D721Med (cell line): ENCODE results near the gene LRMDA.

Experiments used
- DNase-seq: peaks from one replicate; pipeline ENCODE4 v3.0.0; 2011; ENCODE audit warnings: low spot score; ENCODE audit not compliant: insufficient read length
- FAIRE-seq: peaks from 2 replicates; lab custom pipeline; 2011; peaks lifted over from hg19 to GRCh38; lab: Jason Lieb, UNC
- CTCF ChIP-seq: IDR thresholded peaks from 2 replicates; pipeline ENCODE4 v1.5.1; 2012; ENCODE audit warnings: mild to moderate bottlenecking, control low read depth; ENCODE audit not compliant: insufficient read depth; ENCODE audit errors: missing control alignments

Gene LRMDA

GRCh38 chr10:76296957-76297356, 865.5 kb downstream of the LRMDA start:
- DNase-seq (no peak), FAIRE-seq (no peak)
- TF ChIP-seq CTCF: no peak

DNA sequence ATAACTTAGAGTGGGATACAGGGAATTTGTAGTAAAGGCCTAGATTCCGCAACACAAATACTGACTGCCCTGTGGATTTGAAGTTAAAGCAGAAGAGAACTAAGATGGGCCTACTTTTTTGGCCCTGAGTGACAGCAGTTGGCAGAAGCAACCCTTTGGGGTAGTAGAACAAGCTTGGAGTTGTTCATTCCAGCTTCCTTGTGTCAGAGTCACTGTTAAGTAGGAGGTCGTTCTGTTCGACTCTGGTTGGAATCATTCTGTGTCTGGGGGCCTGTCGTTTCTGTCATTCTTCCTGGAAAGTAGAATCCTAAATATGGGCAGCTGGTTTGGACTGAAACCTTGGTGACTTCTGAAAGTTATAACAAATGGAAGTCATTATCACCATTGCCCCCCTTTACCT, 865.9 kb downstream of the LRMDA start:
- no peak for FAIRE-seq

DNA sequence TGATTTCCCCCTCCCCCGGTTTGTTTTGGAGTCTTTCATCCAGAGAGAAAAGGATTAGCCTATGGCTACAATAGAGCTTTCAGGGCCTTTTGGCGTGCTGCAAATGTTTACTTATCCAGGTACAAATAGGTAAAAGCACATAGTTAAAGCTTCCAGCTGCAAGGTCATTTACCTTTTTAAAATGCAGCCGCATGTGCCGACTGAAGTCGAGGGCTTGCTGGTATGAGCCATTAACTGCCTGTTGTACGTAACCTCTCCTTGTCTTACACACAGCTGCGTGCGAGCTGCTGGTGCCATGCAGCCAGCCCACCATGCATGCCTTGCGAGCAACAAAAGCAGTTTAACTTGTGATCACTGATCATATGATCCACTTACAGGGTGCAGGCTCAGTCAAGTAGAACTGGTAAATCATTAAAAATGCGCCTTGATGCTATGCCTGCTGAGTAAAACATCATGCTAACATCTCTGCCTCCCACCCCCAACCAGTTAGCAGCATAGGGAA, 866.4 kb downstream of the LRMDA start:
- DNase-seq: no peak
- no peak for TF ChIP-seq CTCF
- FAIRE-seq: no peak

More for the DNA sequence above, 865.9 kb downstream of the LRMDA start:
- no peak for TF ChIP-seq CTCF
- DNase-seq: no peak

DNA sequence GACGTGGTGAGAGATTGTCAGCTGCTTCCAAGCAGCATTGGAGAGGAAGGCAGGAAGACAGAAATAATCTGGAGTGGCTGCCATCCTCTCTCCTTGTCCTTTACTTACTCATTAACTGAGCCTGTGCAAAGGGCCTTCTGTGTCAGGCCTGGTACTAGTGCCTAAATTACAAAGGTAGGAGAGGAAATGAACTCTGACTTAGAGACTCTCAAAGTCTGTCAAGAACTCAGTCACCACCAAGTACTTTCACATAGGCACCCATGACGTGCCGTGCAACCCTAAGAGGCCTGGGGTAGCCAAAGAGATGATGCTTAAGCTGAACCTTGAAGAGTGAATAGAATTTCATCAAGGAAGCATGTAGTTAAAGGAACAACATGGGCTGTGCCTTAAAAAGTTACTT, 866.9 kb downstream of the LRMDA start:
- TF ChIP-seq CTCF: no peak
- FAIRE-seq: no peak
- DNase-seq: no peak

DNA sequence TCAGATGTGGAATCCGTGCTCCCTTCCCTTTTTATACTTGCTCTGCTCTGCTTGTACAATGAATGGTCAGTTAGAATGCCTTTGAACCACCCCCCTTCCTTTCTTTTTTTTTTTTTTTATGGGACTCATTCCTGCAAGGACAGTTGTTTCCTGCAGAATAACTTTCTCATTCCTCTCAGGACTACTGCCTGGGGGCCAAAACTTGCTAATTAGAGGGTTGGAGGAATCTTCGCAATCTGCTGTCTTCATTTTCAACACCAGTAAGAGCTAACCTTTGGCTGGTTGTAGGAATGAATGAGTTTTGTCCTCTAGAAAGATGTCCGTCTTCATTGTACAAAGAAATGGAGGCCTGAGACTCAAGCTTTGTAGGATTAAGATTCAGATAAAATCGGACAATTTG, 868.1 kb downstream of the LRMDA start:
- no peak for TF ChIP-seq CTCF
- FAIRE-seq (no peak), DNase-seq (no peak)

DNA sequence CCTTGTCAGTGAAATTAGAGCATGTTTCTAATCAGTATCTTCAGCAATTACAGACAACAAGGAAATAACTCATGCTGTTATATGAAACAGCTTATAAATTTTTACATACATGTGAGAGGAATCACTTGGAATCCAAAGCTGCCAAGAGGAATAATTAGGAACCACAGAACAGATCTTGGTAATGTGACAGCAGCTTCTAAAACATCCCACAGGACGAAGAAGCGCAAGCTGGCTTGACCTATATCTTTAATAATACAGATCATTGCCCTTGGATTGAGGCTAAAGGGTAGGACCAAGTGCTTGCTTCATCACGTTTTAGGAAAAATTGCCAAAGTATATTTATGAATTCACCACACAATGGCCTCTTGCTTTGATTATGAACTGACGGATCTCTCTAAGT, 869.8 kb downstream of the LRMDA start:
- DNase-seq (no peak), FAIRE-seq (no peak)
- TF ChIP-seq CTCF: no peak

DNA sequence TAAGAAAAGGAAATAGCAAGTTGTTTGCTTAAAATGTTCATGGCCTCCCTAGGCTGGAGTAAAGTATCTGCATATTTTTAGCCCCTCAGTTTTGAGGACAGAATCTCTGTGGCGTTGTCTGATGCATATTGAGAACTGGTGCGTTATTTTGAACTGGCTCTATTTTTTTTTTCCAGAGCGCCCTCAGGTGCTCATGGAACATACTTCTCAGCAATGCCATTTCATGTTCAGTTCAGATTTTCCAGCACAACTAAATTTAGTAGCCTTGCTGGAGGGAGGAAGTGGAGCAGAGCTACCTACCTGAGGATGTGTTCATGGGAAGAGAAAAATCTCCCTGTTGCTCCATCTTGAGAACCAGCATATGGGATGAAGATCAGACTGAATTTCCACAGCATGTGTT, 870.5 kb downstream of the LRMDA start:
- TF ChIP-seq CTCF: peak; percentile 43
- no peak for FAIRE-seq
- no peak for DNase-seq
